K562 (cell line): ENCODE data around the gene TJAP1. TPM values are rescaled to one million over a fixed set of nuclear protein-coding genes. Genes with fewer than 3 reads are reported as not detected.
A peak's percentile ranks its signal among the peaks of the same experiment; 100 is the strongest.

Experiments
- CTBP1 ChIP-seq: fragments of 450-650 bp; IDR thresholded peaks from 2 replicates; pipeline ENCODE4 v1.6.1; 2016; ENCODE audit warnings: borderline replicate concordance
- FOXK2 ChIP-seq, 2 experiments: fragments of 450-650 bp; IDR thresholded peaks in 1 of 2; conservative IDR thresholded peaks in 1 of 2; 2 replicates each; pipeline ENCODE4 v1.6.1; 2016; ENCODE audit warnings: low read depth in 2 of 2, mild to moderate bottlenecking in 1 of 2
- FUS ChIP-seq: fragments of 200-400 bp; formaldehyde crosslinking; optimal IDR thresholded peaks from 2 replicates; pipeline ENCODE3; 2017; ENCODE audit warnings: low read depth, low read length
- HNRNPL ChIP-seq: fragments of 200-400 bp; formaldehyde crosslinking; IDR thresholded peaks from 2 replicates; pipeline ENCODE4 v1.6.1; 2017; ENCODE audit warnings: low read depth, mild to moderate bottlenecking, low read length
- KAT2B ChIP-seq: IDR thresholded peaks from one replicate; pipeline ENCODE4 v1.6.1; 2012; ENCODE audit warnings: low read depth, mild to moderate bottlenecking, control low read depth, inconsistent platforms, low read length, moderate library complexity
- L3MBTL2 ChIP-seq: fragments of 450-650 bp; IDR thresholded peaks from 2 replicates; pipeline ENCODE4 v1.6.1; 2016; ENCODE audit warnings: mild to moderate bottlenecking, moderate library complexity
- LARP7 ChIP-seq: fragments of 450-650 bp; IDR thresholded peaks from 2 replicates; pipeline ENCODE4 v1.6.1; 2016
- MAX ChIP-seq: sonication (generic); formaldehyde crosslinking; IDR thresholded peaks from 2 replicates; pipeline ENCODE4 v1.9.0; 2022; ENCODE audit warnings: mild to moderate bottlenecking, missing genetic modification reagents
- MIER1 ChIP-seq: fragments of 450-650 bp; IDR thresholded peaks from 2 replicates; pipeline ENCODE4 v1.6.1; 2016; ENCODE audit warnings: antibody characterized with exemption, mild to moderate bottlenecking, low read depth
- MYNN ChIP-seq, 2 experiments: sonication (generic); formaldehyde crosslinking in 1 of 2; IDR thresholded peaks; 2 replicates each; pipeline versions ENCODE4 v1.5.0 to v1.6.1; 2016 to 2020; ENCODE audit warnings: antibody characterized with exemption in 1 of 2, missing genetic modification reagents in 1 of 2
- NFE2L1 ChIP-seq: fragments of 450-650 bp; IDR thresholded peaks from 2 replicates; pipeline ENCODE4 v1.6.1; 2016; ENCODE audit warnings: missing genetic modification characterization, low read depth, mild to moderate bottlenecking, missing compliant biosample characterization, moderate library complexity, borderline replicate concordance
- NR2C2 ChIP-seq, 2 experiments: fragments of 200-800 bp in 1 of 2; sonication (Bioruptor generic) in 1 of 2; sonication (generic) in 1 of 2; formaldehyde crosslinking in 1 of 2; IDR thresholded peaks; 2 replicates each; pipeline versions ENCODE4 v1.6.1 to v1.8.0; 2016 to 2022; ENCODE audit warnings: mild to moderate bottlenecking in 1 of 2, missing compliant biosample characterization in 1 of 2, missing genetic modification characterization in 1 of 2, missing genetic modification reagents in 1 of 2
- POLR2G ChIP-seq: fragments of 200-400 bp; formaldehyde crosslinking; IDR thresholded peaks from 2 replicates; pipeline ENCODE4 v1.6.1; 2017; ENCODE audit warnings: low read depth, mild to moderate bottlenecking, antibody characterized with exemption, low read length, moderate library complexity
- PTRF ChIP-seq: fragments of 450-650 bp; IDR thresholded peaks from 2 replicates; pipeline ENCODE4 v1.6.1; 2016; ENCODE audit warnings: mild to moderate bottlenecking, missing genetic modification characterization, missing compliant biosample characterization
- SETDB1 ChIP-seq: IDR thresholded peaks from one replicate; pipeline ENCODE4 v1.6.1; 2012; ENCODE audit warnings: low read length, control low read depth, inconsistent platforms
- SMARCE1 ChIP-seq: fragments of 450-650 bp; IDR thresholded peaks from 2 replicates; pipeline ENCODE4 v1.7.1; 2016; ENCODE audit warnings: mild to moderate bottlenecking
- SP1 ChIP-seq: sonication (generic); formaldehyde crosslinking; IDR thresholded peaks from 2 replicates; pipeline ENCODE4 v1.8.1; 2022; ENCODE audit warnings: mild to moderate bottlenecking, missing genetic modification reagents
- SUPT5H ChIP-seq: fragments of 450-650 bp; IDR thresholded peaks from 2 replicates; pipeline ENCODE4 v1.6.1; 2016
- TAF15 ChIP-seq: fragments of 200-400 bp; formaldehyde crosslinking; IDR thresholded peaks from 2 replicates; pipeline ENCODE4 v1.6.1; 2017; ENCODE audit warnings: mild to moderate bottlenecking, low read depth, low read length, moderate library complexity
- TFAP4 ChIP-seq: sonication (generic); formaldehyde crosslinking; IDR thresholded peaks from 2 replicates; pipeline ENCODE4 v1.8.0; 2022; ENCODE audit warnings: missing genetic modification reagents, mild to moderate bottlenecking, moderate library complexity, borderline replicate concordance
- ZNF77 ChIP-seq: fragments of 250-450 bp; sonication (Bioruptor Pico); IDR thresholded peaks from 2 replicates; pipeline ENCODE4 v1.5.0; 2020
- polyA plus RNA-seq, 8 experiments: library from polyadenylated mRNA; depleted of rRNA in 4 of 8; stranded (reverse) in 5 of 8; unstranded in 3 of 8; fragments of >200 nt; fragmentation: Nextera tagmentation in 2 of 8; fragmentation: Illumina TruSeq in 1 of 8; extraction: Ambion mirVana in 2 of 8; extraction: Trizol in 1 of 8; gene quantifications; 2 replicates each; pipeline versions ENCODE4 v1.2.1 to v1.2.3, GENCODE V29; 2011 to 2014; ENCODE audit warnings: inconsistent platforms in 1 of 8, missing spikeins in 1 of 8
- total RNA-seq, 7 experiments: library from RNA; depleted of rRNA in 6 of 7; stranded (reverse); fragments of >200 nt in 6 of 7; fragmentation: Illumina TruSeq in 2 of 7; extraction: Trizol in 2 of 7; gene quantifications; 2 replicates each; pipeline versions ENCODE4 v1.2.1 to v1.2.3, GENCODE V29; 2011 to 2021; ENCODE audit warnings: low replicate concordance in 1 of 7
- TF ChIP-seq, protein P1 (sequence below): fragments of 250-450 bp; sonication (Bioruptor Pico); IDR thresholded peaks from 2 replicates; pipeline ENCODE4 v1.5.0; 2020; ENCODE audit warnings: mild to moderate bottlenecking, borderline replicate concordance
- TF ChIP-seq, protein P2 (sequence below): fragments of 200-400 bp; formaldehyde crosslinking; IDR thresholded peaks from 2 replicates; pipeline ENCODE4 v1.6.1; 2017; ENCODE audit warnings: mild to moderate bottlenecking, low read depth, low read length, moderate library complexity

TJAP1 gene
- total and polyA plus RNA-seq, 9 of the 15 experiments (the other 6 are each of a cell fraction or from before 2014, with no cell fraction given), result 0.06 to 35.8 (median 16.2) TPM

GRCh38 chr6:43509984-43510826 lies 32.8 kb downstream of the TJAP1 start, which contains the start of gene LRRC73 (continued):
- TF ChIP-seq, protein P1, sequence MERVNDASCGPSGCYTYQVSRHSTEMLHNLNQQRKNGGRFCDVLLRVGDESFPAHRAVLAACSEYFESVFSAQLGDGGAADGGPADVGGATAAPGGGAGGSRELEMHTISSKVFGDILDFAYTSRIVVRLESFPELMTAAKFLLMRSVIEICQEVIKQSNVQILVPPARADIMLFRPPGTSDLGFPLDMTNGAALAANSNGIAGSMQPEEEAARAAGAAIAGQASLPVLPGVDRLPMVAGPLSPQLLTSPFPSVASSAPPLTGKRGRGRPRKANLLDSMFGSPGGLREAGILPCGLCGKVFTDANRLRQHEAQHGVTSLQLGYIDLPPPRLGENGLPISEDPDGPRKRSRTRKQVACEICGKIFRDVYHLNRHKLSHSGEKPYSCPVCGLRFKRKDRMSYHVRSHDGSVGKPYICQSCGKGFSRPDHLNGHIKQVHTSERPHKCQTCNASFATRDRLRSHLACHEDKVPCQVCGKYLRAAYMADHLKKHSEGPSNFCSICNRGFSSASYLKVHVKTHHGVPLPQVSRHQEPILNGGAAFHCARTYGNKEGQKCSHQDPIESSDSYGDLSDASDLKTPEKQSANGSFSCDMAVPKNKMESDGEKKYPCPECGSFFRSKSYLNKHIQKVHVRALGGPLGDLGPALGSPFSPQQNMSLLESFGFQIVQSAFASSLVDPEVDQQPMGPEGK (CRISPR knock-in tag), result no peak
- TF ChIP-seq MAX (CRISPR knock-in tag), result peak; percentile 68; the same call in 1 of the 2 replicates
- peak; percentile 77 for TF ChIP-seq SUPT5H
- TF ChIP-seq SETDB1, result no peak
- TF ChIP-seq FOXK2 (conservative IDR thresholded peaks at IDR 0.05 in 1 of 2, IDR thresholded peaks at IDR 0.05 in 1 of 2; ENCODE audit: low read depth in 2 of 2), result no peak
- TF ChIP-seq LARP7, result no peak
- TF ChIP-seq TFAP4 (CRISPR knock-in tag), result peak; percentile 35; the same call in 1 of the 2 replicates
- TF ChIP-seq SP1 (CRISPR knock-in tag), result peak; percentile 75
- no peak for TF ChIP-seq SMARCE1
- TF ChIP-seq POLR2G, result peak; percentile 83
- no peak for TF ChIP-seq PTRF (tag)
- peak; percentile 61 for TF ChIP-seq MYNN (IDR thresholded peaks at IDR 0.05)
- no peak for TF ChIP-seq MYNN (CRISPR knock-in tag; IDR thresholded peaks at IDR 0.05)
- TF ChIP-seq MIER1, result no peak
- TF ChIP-seq KAT2B, result no peak
- peak; percentile 61; the same call in 1 of the 2 replicates for TF ChIP-seq HNRNPL
- TF ChIP-seq, protein P2, sequence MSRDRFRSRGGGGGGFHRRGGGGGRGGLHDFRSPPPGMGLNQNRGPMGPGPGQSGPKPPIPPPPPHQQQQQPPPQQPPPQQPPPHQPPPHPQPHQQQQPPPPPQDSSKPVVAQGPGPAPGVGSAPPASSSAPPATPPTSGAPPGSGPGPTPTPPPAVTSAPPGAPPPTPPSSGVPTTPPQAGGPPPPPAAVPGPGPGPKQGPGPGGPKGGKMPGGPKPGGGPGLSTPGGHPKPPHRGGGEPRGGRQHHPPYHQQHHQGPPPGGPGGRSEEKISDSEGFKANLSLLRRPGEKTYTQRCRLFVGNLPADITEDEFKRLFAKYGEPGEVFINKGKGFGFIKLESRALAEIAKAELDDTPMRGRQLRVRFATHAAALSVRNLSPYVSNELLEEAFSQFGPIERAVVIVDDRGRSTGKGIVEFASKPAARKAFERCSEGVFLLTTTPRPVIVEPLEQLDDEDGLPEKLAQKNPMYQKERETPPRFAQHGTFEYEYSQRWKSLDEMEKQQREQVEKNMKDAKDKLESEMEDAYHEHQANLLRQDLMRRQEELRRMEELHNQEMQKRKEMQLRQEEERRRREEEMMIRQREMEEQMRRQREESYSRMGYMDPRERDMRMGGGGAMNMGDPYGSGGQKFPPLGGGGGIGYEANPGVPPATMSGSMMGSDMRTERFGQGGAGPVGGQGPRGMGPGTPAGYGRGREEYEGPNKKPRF, result no peak
- peak; percentile 90 for TF ChIP-seq FUS
- 0 out of 2 replicates have a peak, but pooled peaks have one; percentile 4 for TF ChIP-seq NR2C2 (CRISPR knock-in tag; IDR thresholded peaks at IDR 0.05)
- no peak for TF ChIP-seq NR2C2 (tag; IDR thresholded peaks at IDR 0.05)
- no peak for TF ChIP-seq TAF15
- TF ChIP-seq L3MBTL2, result peak; percentile 39; the same call in 1 of the 2 replicates
- TF ChIP-seq CTBP1, result peak; percentile 95
- TF ChIP-seq ZNF77 (CRISPR knock-in tag), result no peak
- TF ChIP-seq NFE2L1 (tag), result no peak
